Vagina (tissue), 2 donors: ENCODE results near the gene ZFPL1.

Experiments
- POLR2AphosphoS5 ChIP-seq, 2 donors: sonication (generic); formaldehyde crosslinking; IDR thresholded peaks; one replicate each; pipeline ENCODE4 v1.9.0; 2017; ENCODE audit warnings: antibody characterized with exemption in 2 of 2, mild to moderate bottlenecking in 2 of 2, low read depth in 1 of 2; ENCODE audit not compliant: insufficient read depth in 1 of 2
- TF ChIP-seq, protein P1 (sequence below), 3 experiments: fragments of 450-650 bp in 2 of 3; fragments of 200-600 bp in 1 of 3; sonication (generic) in 1 of 3; IDR thresholded peaks; one replicate each; pipeline ENCODE4 v1.5.1; 2017 to 2019; ENCODE audit warnings: antibody characterized with exemption in 3 of 3, mild to moderate bottlenecking in 2 of 3, moderate library complexity in 2 of 3

- TF ChIP-seq, protein P1, sequence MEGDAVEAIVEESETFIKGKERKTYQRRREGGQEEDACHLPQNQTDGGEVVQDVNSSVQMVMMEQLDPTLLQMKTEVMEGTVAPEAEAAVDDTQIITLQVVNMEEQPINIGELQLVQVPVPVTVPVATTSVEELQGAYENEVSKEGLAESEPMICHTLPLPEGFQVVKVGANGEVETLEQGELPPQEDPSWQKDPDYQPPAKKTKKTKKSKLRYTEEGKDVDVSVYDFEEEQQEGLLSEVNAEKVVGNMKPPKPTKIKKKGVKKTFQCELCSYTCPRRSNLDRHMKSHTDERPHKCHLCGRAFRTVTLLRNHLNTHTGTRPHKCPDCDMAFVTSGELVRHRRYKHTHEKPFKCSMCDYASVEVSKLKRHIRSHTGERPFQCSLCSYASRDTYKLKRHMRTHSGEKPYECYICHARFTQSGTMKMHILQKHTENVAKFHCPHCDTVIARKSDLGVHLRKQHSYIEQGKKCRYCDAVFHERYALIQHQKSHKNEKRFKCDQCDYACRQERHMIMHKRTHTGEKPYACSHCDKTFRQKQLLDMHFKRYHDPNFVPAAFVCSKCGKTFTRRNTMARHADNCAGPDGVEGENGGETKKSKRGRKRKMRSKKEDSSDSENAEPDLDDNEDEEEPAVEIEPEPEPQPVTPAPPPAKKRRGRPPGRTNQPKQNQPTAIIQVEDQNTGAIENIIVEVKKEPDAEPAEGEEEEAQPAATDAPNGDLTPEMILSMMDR (IDR thresholded peaks at IDR 0.05) = no peak
- no peak for TF ChIP-seq POLR2AphosphoS5 (IDR thresholded peaks at IDR 0.05; ENCODE audit: insufficient read depth in 1 of 2, low read depth in 1 of 2)
Measured at GRCh38 chr11:65107751-65108468, 23.9 kb downstream of the ZFPL1 start.
